ENCODE measurements around the gene LAPTM4A.
"Not testable (repeated sequence)": the region's sequence is repeated elsewhere in the genome, so short reads cannot be mapped to it uniquely, and the experiment has no call there.

LAPTM4A gene

GRCh38 chr2:20051532-20052228, at the start of gene LAPTM4A:
TSS of gene LAPTM4A (minus strand) at chr2:20051628. CDS start at chr2:20051520, 108 bp downstream.
- DNase-seq, result peak; percentile 100

GRCh38 chr2:20100711-20101110, 49.3 kb upstream of the LAPTM4A start:
- DNase-seq, result no peak

- no peak for DNase-seq
Measured at GRCh38 chr2:20099780-20100179, 48.4 kb upstream of the LAPTM4A start.

GRCh38 chr2:20097889-20098714, 46.7 kb upstream of the LAPTM4A start:
- peak; percentile 91 for DNase-seq

GRCh38 chr2:20095469-20095868, 44.0 kb upstream of the LAPTM4A start:
- DNase-seq, result no peak

- DNase-seq, result no peak
Measured at GRCh38 chr2:20094955-20095354, 43.5 kb upstream of the LAPTM4A start.

GRCh38 chr2:20094142-20094755, 42.8 kb upstream of the LAPTM4A start:
- DNase-seq, result no peak

- peak; percentile 70 for DNase-seq
Measured at GRCh38 chr2:20093263-20094141, 42.1 kb upstream of the LAPTM4A start.

- DNase-seq, result no peak
Measured at GRCh38 chr2:20092901-20093235, 41.4 kb upstream of the LAPTM4A start.

- no peak for DNase-seq
Measured at GRCh38 chr2:20092226-20092900, 40.9 kb upstream of the LAPTM4A start.

GRCh38 chr2:20091305-20091991, 40.0 kb upstream of the LAPTM4A start:
- peak; percentile 58 for DNase-seq

GRCh38 chr2:20089715-20090464, 38.5 kb upstream of the LAPTM4A start:
- no peak for DNase-seq

- not testable (repeated sequence) for DNase-seq
Measured at GRCh38 chr2:20085909-20086308, 34.5 kb upstream of the LAPTM4A start.

GRCh38 chr2:20082812-20083211, 31.4 kb upstream of the LAPTM4A start:
- not testable (repeated sequence) for DNase-seq

- DNase-seq, result no peak
Measured at GRCh38 chr2:20081841-20082240, 30.4 kb upstream of the LAPTM4A start.

- peak; percentile 28 for DNase-seq
Measured at GRCh38 chr2:20080839-20081415, 29.5 kb upstream of the LAPTM4A start.

- no peak for DNase-seq
Measured at GRCh38 chr2:20080428-20080827, 29.0 kb upstream of the LAPTM4A start.

GRCh38 chr2:20079546-20080115, 28.2 kb upstream of the LAPTM4A start:
- DNase-seq, result no peak

- no peak for DNase-seq
Measured at GRCh38 chr2:20077411-20077940, 26.0 kb upstream of the LAPTM4A start.

- DNase-seq, result no peak
Measured at GRCh38 chr2:20076757-20077156, 25.3 kb upstream of the LAPTM4A start.
